ENCODE measurements around the gene SEC31A.
A peak's percentile ranks its signal among the peaks of the same experiment; 100 is the strongest.
"Not testable (repeated sequence)": the region's sequence is repeated elsewhere in the genome, so short reads cannot be mapped to it uniquely, and the experiment has no call there.

Gene SEC31A

DNA sequence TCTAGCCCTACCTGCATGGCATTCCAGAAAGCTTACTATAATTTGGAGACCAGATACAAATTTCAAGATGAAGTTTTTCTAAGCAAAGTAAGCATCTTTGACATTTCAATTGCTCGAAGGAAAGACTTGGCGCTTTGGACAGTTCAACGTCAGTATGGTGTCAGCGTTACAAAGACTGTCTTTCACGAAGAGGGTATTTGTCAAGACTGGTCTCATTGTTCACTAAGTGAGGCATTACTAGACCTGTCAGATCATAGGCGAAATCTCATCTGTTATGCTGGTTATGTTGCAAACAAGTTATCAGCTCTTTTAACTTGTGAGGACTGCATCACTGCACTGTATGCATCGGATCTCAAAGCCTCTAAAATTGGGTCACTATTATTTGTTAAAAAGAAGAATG, 27.1 kb upstream of the SEC31A start:
- no peak for DNase-seq (ENCODE audit: low spot score)
- TF ChIP-seq, protein P1, sequence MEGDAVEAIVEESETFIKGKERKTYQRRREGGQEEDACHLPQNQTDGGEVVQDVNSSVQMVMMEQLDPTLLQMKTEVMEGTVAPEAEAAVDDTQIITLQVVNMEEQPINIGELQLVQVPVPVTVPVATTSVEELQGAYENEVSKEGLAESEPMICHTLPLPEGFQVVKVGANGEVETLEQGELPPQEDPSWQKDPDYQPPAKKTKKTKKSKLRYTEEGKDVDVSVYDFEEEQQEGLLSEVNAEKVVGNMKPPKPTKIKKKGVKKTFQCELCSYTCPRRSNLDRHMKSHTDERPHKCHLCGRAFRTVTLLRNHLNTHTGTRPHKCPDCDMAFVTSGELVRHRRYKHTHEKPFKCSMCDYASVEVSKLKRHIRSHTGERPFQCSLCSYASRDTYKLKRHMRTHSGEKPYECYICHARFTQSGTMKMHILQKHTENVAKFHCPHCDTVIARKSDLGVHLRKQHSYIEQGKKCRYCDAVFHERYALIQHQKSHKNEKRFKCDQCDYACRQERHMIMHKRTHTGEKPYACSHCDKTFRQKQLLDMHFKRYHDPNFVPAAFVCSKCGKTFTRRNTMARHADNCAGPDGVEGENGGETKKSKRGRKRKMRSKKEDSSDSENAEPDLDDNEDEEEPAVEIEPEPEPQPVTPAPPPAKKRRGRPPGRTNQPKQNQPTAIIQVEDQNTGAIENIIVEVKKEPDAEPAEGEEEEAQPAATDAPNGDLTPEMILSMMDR (IDR thresholded peaks at IDR 0.05; ENCODE audit: extremely low read depth, insufficient read depth, missing control alignments): no peak
- in situ Hi-C loops (cut with MboI; ENCODE audit: low pct_unique_long_range_greater_than_20kb, low sequenced_read_pairs, unreplicated experiment): no loop called here

GRCh38 chr4:82913968-82914367, 23.0 kb upstream of the SEC31A start:
- DNase-seq (ENCODE audit: low spot score); in situ Hi-C loops (cut with MboI; ENCODE audit: low pct_unique_long_range_greater_than_20kb, low sequenced_read_pairs, unreplicated experiment): not testable (repeated sequence)

- DNase-seq (ENCODE audit: low spot score): no peak
- in situ Hi-C loops (cut with MboI; ENCODE audit: low pct_unique_long_range_greater_than_20kb, low sequenced_read_pairs, unreplicated experiment): no loop called here
- TF ChIP-seq, protein P1 (IDR thresholded peaks at IDR 0.05; ENCODE audit: extremely low read depth, insufficient read depth, missing control alignments): no peak
These were observed 22.4 kb upstream of the SEC31A start for GRCh38 chr4:82913305-82913704.

DNA sequence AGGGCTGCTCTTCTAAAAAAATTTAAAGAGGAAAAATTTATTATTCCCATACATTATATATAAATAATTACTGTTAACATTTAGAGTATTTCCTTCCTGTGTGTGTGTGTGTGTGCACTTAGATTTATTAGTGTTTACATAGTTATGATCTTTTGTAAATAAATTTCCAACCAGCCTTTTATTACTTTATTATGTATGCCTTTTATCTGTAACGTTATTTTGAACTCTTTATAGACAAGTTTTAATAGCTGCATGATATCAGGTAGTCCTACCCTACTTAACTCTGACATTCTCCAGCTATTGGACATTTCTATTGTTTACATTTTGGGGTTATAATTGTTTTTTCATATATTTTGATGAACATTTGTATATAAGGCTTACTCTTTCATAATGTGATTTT, 18.4 kb upstream of the SEC31A start:
- TF ChIP-seq, protein P1 (IDR thresholded peaks at IDR 0.05; ENCODE audit: extremely low read depth, insufficient read depth, missing control alignments): no peak
- in situ Hi-C loops (cut with MboI; ENCODE audit: low pct_unique_long_range_greater_than_20kb, low sequenced_read_pairs, unreplicated experiment): no loop called here
- no peak for DNase-seq (ENCODE audit: low spot score)

GRCh38 chr4:82906469-82906868, 15.5 kb upstream of the SEC31A start:
- TF ChIP-seq, protein P1 (IDR thresholded peaks at IDR 0.05; ENCODE audit: extremely low read depth, insufficient read depth, missing control alignments): no peak
- peak; percentile 30 for DNase-seq (ENCODE audit: low spot score)
- in situ Hi-C loops (cut with MboI; ENCODE audit: low pct_unique_long_range_greater_than_20kb, low sequenced_read_pairs, unreplicated experiment): no loop called here

- DNase-seq (ENCODE audit: low spot score): peak; percentile 73
- TF ChIP-seq, protein P1 (IDR thresholded peaks at IDR 0.05; ENCODE audit: extremely low read depth, insufficient read depth, missing control alignments): no peak
- in situ Hi-C loops (cut with MboI; ENCODE audit: low pct_unique_long_range_greater_than_20kb, low sequenced_read_pairs, unreplicated experiment): no loop called here
These were observed 14.3 kb upstream of the SEC31A start for GRCh38 chr4:82905205-82905604.

- in situ Hi-C loops (cut with MboI; ENCODE audit: low pct_unique_long_range_greater_than_20kb, low sequenced_read_pairs, unreplicated experiment): no loop called here
- TF ChIP-seq, protein P1 (IDR thresholded peaks at IDR 0.05; ENCODE audit: extremely low read depth, insufficient read depth, missing control alignments): no peak
- no peak for DNase-seq (ENCODE audit: low spot score)
These were observed 12.8 kb upstream of the SEC31A start for GRCh38 chr4:82903737-82904136.
